ENCODE measurements around the gene MAD1L1. TPM values are rescaled to one million over a fixed set of nuclear protein-coding genes. Genes with fewer than 3 reads are reported as not detected.

Gene MAD1L1
- total RNA-seq, 1 donor from 2014 or later, result 57.4 TPM

DNA sequence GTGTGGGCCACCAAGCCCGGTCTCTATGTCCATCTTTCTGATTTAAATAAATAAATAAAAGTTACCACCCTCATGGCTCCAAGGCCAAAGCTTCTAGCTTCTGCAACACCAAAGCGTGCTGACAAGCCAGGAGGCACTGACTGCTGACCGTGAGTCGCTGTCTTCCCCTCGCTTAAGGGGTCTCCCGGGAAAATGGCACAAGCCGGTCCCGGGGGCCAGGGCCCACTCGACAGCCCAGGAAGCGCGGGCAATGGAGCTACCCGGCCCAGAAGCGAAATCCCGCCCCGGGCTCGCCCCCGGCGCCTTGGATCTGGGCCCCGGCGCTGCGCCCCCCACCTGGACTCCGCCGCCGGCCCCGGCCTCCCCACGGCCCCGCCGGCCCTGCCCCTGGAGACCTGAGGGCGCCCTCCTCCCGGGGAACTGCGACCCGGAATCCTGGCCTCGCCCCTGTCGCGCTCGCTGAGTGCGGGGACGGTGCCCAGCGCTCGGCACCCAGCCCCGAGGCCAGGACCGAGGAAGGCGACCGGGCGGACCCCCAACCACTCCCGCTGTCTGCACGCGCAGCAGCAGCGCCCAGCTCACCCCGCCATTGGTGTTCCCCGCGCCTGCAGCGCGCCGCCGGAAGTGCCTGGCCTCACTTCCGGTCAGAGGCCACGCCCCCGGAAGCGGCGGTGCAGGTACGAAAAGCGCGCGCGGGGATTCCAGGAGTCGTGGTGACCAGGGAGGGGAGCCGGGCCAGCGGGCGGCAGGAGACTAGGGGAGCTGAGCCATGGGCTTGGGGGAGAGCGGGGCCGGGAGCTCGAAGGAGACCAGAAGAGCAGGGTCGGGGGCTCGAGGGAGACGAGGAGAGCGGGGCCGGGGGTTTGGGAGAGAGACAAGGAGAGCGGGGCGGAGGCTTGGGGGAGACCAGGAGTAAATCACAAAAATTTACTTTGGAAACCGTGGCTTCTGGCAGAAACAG is 9.1 kb upstream of the MAD1L1 start, which contains the start of the genes MRM2 and NUDT1:
Gene MRM2 (minus strand): TSS at position 626 of the 961 bp plus-strand sequence. CDS start 36 bp downstream, at position 590.
Gene NUDT1 (plus strand): TSS at position 647 of the 961 bp plus-strand sequence. CDS start 2,349 bp downstream, outside the sequence.
- peak within 1 kb of the TSS; percentile 86 for H3K4me3 ChIP-seq (ENCODE audit: low read depth, low read length)
- DNase-seq (ENCODE audit: low read depth) (peak; percentile 38), FAIRE-seq (no peak)
- no peaks in the 10 kb centered on the region for H3K27me3 ChIP-seq (ENCODE audit: control insufficient read depth, insufficient read depth, low read length)
- peaks cover 9% of the 10 kb centered on the region for H3K36me3 ChIP-seq (ENCODE audit: control insufficient read depth, insufficient read depth, low read length)
- no peak for TF ChIP-seq CTCF (IDR thresholded peaks at IDR 0.05; ENCODE audit: insufficient read depth, low read length, severe bottlenecking)

DNA sequence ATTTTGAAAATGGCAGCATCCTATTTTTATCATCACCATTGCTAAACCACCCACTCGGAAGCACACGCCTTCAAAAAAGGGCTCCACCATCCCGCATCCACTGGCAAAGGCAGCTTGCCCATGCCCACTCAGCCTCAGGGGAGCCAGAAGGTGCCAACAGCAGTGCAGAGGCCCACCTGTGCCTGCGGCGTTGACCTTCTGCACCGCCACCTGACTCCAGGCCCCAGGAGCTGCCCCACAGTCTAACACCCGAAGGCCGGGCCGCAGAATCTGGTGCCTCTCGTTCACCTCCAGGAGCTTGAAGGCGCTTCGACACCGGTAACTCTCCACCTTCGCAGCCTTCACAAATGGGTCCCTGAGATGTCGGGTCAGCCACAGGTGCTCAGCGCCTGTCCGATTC is 6.5 kb upstream of the MAD1L1 start:
- no peak overlapping the region for H3K4me3 ChIP-seq (ENCODE audit: low read depth, low read length)
- peaks cover 14% of the 10 kb centered on the region for H3K36me3 ChIP-seq (ENCODE audit: control insufficient read depth, insufficient read depth, low read length)
- no peak for DNase-seq (ENCODE audit: low read depth)
- no peak for FAIRE-seq
- H3K27me3 ChIP-seq (ENCODE audit: control insufficient read depth, insufficient read depth, low read length), result no peaks in the 10 kb centered on the region
- no peak for TF ChIP-seq CTCF (IDR thresholded peaks at IDR 0.05; ENCODE audit: insufficient read depth, low read length, severe bottlenecking)

GRCh38 chr7:2237109-2237602 is 4.4 kb upstream of the MAD1L1 start:
- TF ChIP-seq CTCF (IDR thresholded peaks at IDR 0.05; ENCODE audit: insufficient read depth, low read length, severe bottlenecking), result no peak
- H3K27me3 ChIP-seq (ENCODE audit: control insufficient read depth, insufficient read depth, low read length), result no peaks in the 10 kb centered on the region
- peaks cover 14% of the 10 kb centered on the region for H3K36me3 ChIP-seq (ENCODE audit: control insufficient read depth, insufficient read depth, low read length)
- no peak overlapping the region for H3K4me3 ChIP-seq (ENCODE audit: low read depth, low read length)
- DNase-seq (ENCODE audit: low read depth), result peak; percentile 81
- FAIRE-seq, result no peak

GRCh38 chr7:2233926-2234325 is 1.2 kb upstream of the MAD1L1 start:
- peaks cover 21% of the 10 kb centered on the region for H3K36me3 ChIP-seq (ENCODE audit: control insufficient read depth, insufficient read depth, low read length)
- no peak for FAIRE-seq

More at GRCh38 chr7:2233926-2234325, 1.2 kb upstream of the MAD1L1 start:
- Histone ChIP-seq H3K4me3 (ENCODE audit: low read depth, low read length) (no peak overlapping the region), H3K27me3 (ENCODE audit: control insufficient read depth, insufficient read depth, low read length) (no peaks in the 10 kb centered on the region)
- TF ChIP-seq CTCF (IDR thresholded peaks at IDR 0.05; ENCODE audit: insufficient read depth, low read length, severe bottlenecking), result no peak
- no peak for DNase-seq (ENCODE audit: low read depth)

Measured in bronchial epithelial cell (primary cell).